PC-9 (cell line): ENCODE measurements around the gene GLCE. TPM values are rescaled to one million over a fixed set of nuclear protein-coding genes. Genes with fewer than 3 reads are reported as not detected.
A peak's percentile ranks its signal among the peaks of the same experiment; 100 is the strongest.

Source experiments
- BruUV-seq: library from RNA; stranded (reverse); fragments of 400-500 nt; replicated peaks from 2 replicates; lab custom pipeline; 2021; lab: Mats Ljungman, UMichigan
- CTCF ChIA-PET: fragments of 300-600 bp; sonication (Branson Sonifier 250); formaldehyde crosslinking; loops from one replicate; lab custom pipeline; 2022; ENCODE audit warnings: antibody characterized with exemption; lab: Charles Lee
- POLR2A ChIA-PET: fragments of 300-600 bp; sonication (Branson Sonifier 250); formaldehyde crosslinking; loops from one replicate; lab custom pipeline; 2022; ENCODE audit warnings: antibody characterized with exemption; ENCODE audit not compliant: unreplicated experiment; lab: Charles Lee
- DNase-seq, 2 experiments: peaks; one replicate each; pipeline versions ENCODE4 v3.0.0 to v3.0.0-alpha.2; 2015 to 2022; ENCODE audit warnings: mixed read lengths in 1 of 2
- H2AFZ ChIP-seq: fragments of 200-600 bp; sonication (generic); 2 replicates; pipeline ENCODE4 v1.8.1; 2017; ENCODE audit warnings: antibody characterized with exemption
- H3F3A ChIP-seq: fragments of 200-600 bp; sonication (generic); 2 replicates; pipeline ENCODE4 v1.8.1; 2017; ENCODE audit warnings: antibody characterized with exemption, mild to moderate bottlenecking, low read depth; ENCODE audit not compliant: insufficient read depth
- H3K27ac ChIP-seq: fragments of 200-600 bp; sonication (generic); 2 replicates; pipeline ENCODE4 v1.6.1; 2016; ENCODE audit warnings: mixed run types
- H3K27me3 ChIP-seq: fragments of 200-600 bp; sonication (generic); 2 replicates; pipeline ENCODE4 v1.6.1; 2016; ENCODE audit warnings: low read depth, mixed run types; ENCODE audit not compliant: insufficient read depth
- H3K36me3 ChIP-seq: fragments of 200-600 bp; sonication (generic); 2 replicates; pipeline ENCODE4 v1.6.1; 2016; ENCODE audit warnings: low read depth, mixed run types
- H3K4me1 ChIP-seq: fragments of 200-600 bp; sonication (generic); replicated peaks from 2 replicates; pipeline ENCODE4 v1.6.1; 2016; ENCODE audit warnings: mixed run types; ENCODE audit not compliant: insufficient read depth
- H3K4me2 ChIP-seq: fragments of 200-600 bp; sonication (generic); 2 replicates; pipeline ENCODE4 v1.6.1; 2017; ENCODE audit warnings: mixed run types
- H3K4me3 ChIP-seq: fragments of 200-600 bp; sonication (generic); 2 replicates; pipeline ENCODE4 v1.6.1; 2016; ENCODE audit warnings: mixed run types
- H3K79me2 ChIP-seq: fragments of 200-600 bp; sonication (generic); 2 replicates; pipeline ENCODE4 v1.6.1; 2017; ENCODE audit warnings: low read depth, mixed run types
- H3K9me2 ChIP-seq: fragments of 200-600 bp; sonication (generic); 2 replicates; pipeline ENCODE4 v1.8.1; 2017; ENCODE audit warnings: mild to moderate bottlenecking; ENCODE audit not compliant: insufficient read depth
- H3K9me3 ChIP-seq: fragments of 200-600 bp; sonication (generic); 2 replicates; pipeline ENCODE4 v1.8.1; 2016; ENCODE audit warnings: low read depth; ENCODE audit not compliant: insufficient read depth
- H4K20me1 ChIP-seq: fragments of 200-600 bp; sonication (generic); 2 replicates; pipeline ENCODE4 v1.8.1; 2017; ENCODE audit not compliant: insufficient read depth
- CTCF ChIP-seq: fragments of 200-600 bp; sonication (generic); conservative IDR thresholded peaks from 2 replicates; pipeline ENCODE4 v1.6.1; 2017; ENCODE audit warnings: mixed run types, antibody characterized with exemption, mild to moderate bottlenecking, moderate library complexity
- EZH2 ChIP-seq: fragments of 200-600 bp; sonication (generic); IDR thresholded peaks from 2 replicates; pipeline ENCODE4 v1.8.0; 2017; ENCODE audit warnings: antibody characterized with exemption, low read depth
- intact Hi-C: fragments of 100-400 bp; cut with micrococcal nuclease; formaldehyde crosslinking; loops from one replicate; pipeline ENCODE4 v1.10.0; 2022; ENCODE audit not compliant: unreplicated experiment
- total RNA-seq: library from RNA; stranded (reverse); gene quantifications from 2 replicates; pipeline ENCODE4 v1.2.3, GENCODE V29; 2021

The GLCE gene
- total RNA-seq, 1 experiment from 2014 or later: 31.3 TPM

GRCh38 chr15:69311319-69311721 lies 150.9 kb downstream of the GLCE start:
- intact Hi-C loops: no loop called here
- DNase-seq: peak in 1 of 2 experiments; percentile 49
- TF ChIP-seq EZH2: no peak
- no peak for TF ChIP-seq CTCF
- Histone ChIP-seq H3K4me2 (peak overlapping the region; percentile 16; the same call in 1 of the 2 replicates), H3F3A (no peaks in the 10 kb centered on the region), H3K9me3 (no peaks in the 10 kb centered on the region), H3K27me3 (no peaks in the 10 kb centered on the region), H3K4me3 (no peak overlapping the region), H3K36me3 (no peaks in the 10 kb centered on the region), H4K20me1 (no peaks in the 10 kb centered on the region), H2AFZ (no peak overlapping the region), H3K4me1 (peaks cover 10% of the 10 kb centered on the region), H3K79me2 (no peaks in the 10 kb centered on the region), H3K27ac (no peak overlapping the region), H3K9me2 (no peaks in the 10 kb centered on the region)
- CTCF ChIA-PET: no interaction called here
- POLR2A ChIA-PET: interaction anchor here (0.6 kb wide), 1 partner anchor 229 kb away, joined by 4 read pairs; no protein-coding TSS in a partner anchor
- no TSS peak for BruUV-seq

- no peak overlapping the region for H3K27ac ChIP-seq
- no peak for DNase-seq
- H3K4me2 ChIP-seq: no peak overlapping the region
- TF ChIP-seq EZH2 (no peak), CTCF (no peak)
- H3K79me2 ChIP-seq: no peaks in the 10 kb centered on the region
- H3K4me3 ChIP-seq: no peak overlapping the region
- H2AFZ ChIP-seq: no peak overlapping the region
- intact Hi-C loops: no loop called here
- H3K9me2 ChIP-seq: no peaks in the 10 kb centered on the region
- no TSS peak for BruUV-seq
- no peaks in the 10 kb centered on the region for H3K9me3 ChIP-seq
- peaks cover 10% of the 10 kb centered on the region for H3K4me1 ChIP-seq
- no peaks in the 10 kb centered on the region for H3F3A ChIP-seq
- no peaks in the 10 kb centered on the region for H4K20me1 ChIP-seq
- no peaks in the 10 kb centered on the region for H3K27me3 ChIP-seq
- no peaks in the 10 kb centered on the region for H3K36me3 ChIP-seq
- ChIA-PET POLR2A (no interaction called here), CTCF (no interaction called here)
Observed at GRCh38 chr15:69313432-69314000, 153.1 kb downstream of the GLCE start.

GRCh38 chr15:69314131-69314530 lies 153.7 kb downstream of the GLCE start:
- intact Hi-C loops: no loop called here
- H3F3A ChIP-seq: no peaks in the 10 kb centered on the region
- no peaks in the 10 kb centered on the region for H3K9me3 ChIP-seq
- no peaks in the 10 kb centered on the region for H3K9me2 ChIP-seq
- BruUV-seq: no TSS peak
- H3K4me2 ChIP-seq: no peak overlapping the region
- peaks cover 10% of the 10 kb centered on the region for H3K4me1 ChIP-seq
- no peak for TF ChIP-seq EZH2
- TF ChIP-seq CTCF: no peak
- no peaks in the 10 kb centered on the region for H3K36me3 ChIP-seq
- H3K4me3 ChIP-seq: no peak overlapping the region
- no peaks in the 10 kb centered on the region for H3K79me2 ChIP-seq
- DNase-seq: no peak
- ChIA-PET POLR2A (no interaction called here), CTCF (no interaction called here)
- no peaks in the 10 kb centered on the region for H4K20me1 ChIP-seq
- no peaks in the 10 kb centered on the region for H3K27me3 ChIP-seq
- no peak overlapping the region for H3K27ac ChIP-seq
- H2AFZ ChIP-seq: no peak overlapping the region
